ENCODE results near the gene IL13RA1.
"Not testable (repeated sequence)": the region's sequence is repeated elsewhere in the genome, so short reads cannot be mapped to it uniquely, and the experiment has no call there.

The IL13RA1 gene

GRCh38 chrX:118764122-118764521, 36.7 kb downstream of the IL13RA1 start:
- no peak for TF ChIP-seq JUND (IDR thresholded peaks at IDR 0.05; ENCODE audit: low read depth)
- in situ Hi-C loops (cut with HindIII; ENCODE audit: low pct_unique_long_range_greater_than_20kb, low sequenced_read_pairs): no loop called here
- no peak for DNase-seq (ENCODE audit: low read depth in 1 of 2, low spot score in 1 of 2)

- DNase-seq (ENCODE audit: low read depth in 1 of 2, low spot score in 1 of 2): no peak
- no peak for TF ChIP-seq JUND (IDR thresholded peaks at IDR 0.05; ENCODE audit: low read depth)
- in situ Hi-C loops (cut with HindIII; ENCODE audit: low pct_unique_long_range_greater_than_20kb, low sequenced_read_pairs): no loop called here
Measured at GRCh38 chrX:118770133-118770760, 42.8 kb downstream of the IL13RA1 start.

GRCh38 chrX:118772051-118772450, 44.6 kb downstream of the IL13RA1 start:
- in situ Hi-C loops (cut with HindIII; ENCODE audit: low pct_unique_long_range_greater_than_20kb, low sequenced_read_pairs): no loop called here
- DNase-seq (ENCODE audit: low read depth in 1 of 2, low spot score in 1 of 2): no peak
- no peak for TF ChIP-seq JUND (IDR thresholded peaks at IDR 0.05; ENCODE audit: low read depth)

- in situ Hi-C loops (cut with HindIII; ENCODE audit: low pct_unique_long_range_greater_than_20kb, low sequenced_read_pairs): no loop called here
- no peak for TF ChIP-seq JUND (IDR thresholded peaks at IDR 0.05; ENCODE audit: low read depth)
Measured at GRCh38 chrX:118773782-118774181, 46.4 kb downstream of the IL13RA1 start.

GRCh38 chrX:118779581-118779980, 52.2 kb downstream of the IL13RA1 start:
- TF ChIP-seq JUND (IDR thresholded peaks at IDR 0.05; ENCODE audit: low read depth): no peak
- DNase-seq (ENCODE audit: low read depth in 1 of 2, low spot score in 1 of 2): no peak
- in situ Hi-C loops (cut with HindIII; ENCODE audit: low pct_unique_long_range_greater_than_20kb, low sequenced_read_pairs): no loop called here

More at GRCh38 chrX:118773782-118774181, 46.4 kb downstream of the IL13RA1 start:
- peak in 1 of 2 experiments; percentile 0 for DNase-seq (ENCODE audit: low read depth in 1 of 2, low spot score in 1 of 2)

- in situ Hi-C loops (cut with HindIII; ENCODE audit: low pct_unique_long_range_greater_than_20kb, low sequenced_read_pairs): no loop called here
- no peak for DNase-seq (ENCODE audit: low read depth in 1 of 2, low spot score in 1 of 2)
- TF ChIP-seq JUND (IDR thresholded peaks at IDR 0.05; ENCODE audit: low read depth): no peak
Measured at GRCh38 chrX:118780509-118780908, 53.1 kb downstream of the IL13RA1 start.

GRCh38 chrX:118780911-118781310, 53.5 kb downstream of the IL13RA1 start:
- in situ Hi-C loops (cut with HindIII; ENCODE audit: low pct_unique_long_range_greater_than_20kb, low sequenced_read_pairs): no loop called here
- no peak for TF ChIP-seq JUND (IDR thresholded peaks at IDR 0.05; ENCODE audit: low read depth)
- DNase-seq (ENCODE audit: low read depth in 1 of 2, low spot score in 1 of 2): no peak

- no peak for DNase-seq (ENCODE audit: low read depth in 1 of 2, low spot score in 1 of 2)
- no peak for TF ChIP-seq JUND (IDR thresholded peaks at IDR 0.05; ENCODE audit: low read depth)
- in situ Hi-C loops (cut with HindIII; ENCODE audit: low pct_unique_long_range_greater_than_20kb, low sequenced_read_pairs): no loop called here
Measured at GRCh38 chrX:118795528-118796280, 68.3 kb downstream of the IL13RA1 start.

GRCh38 chrX:118802857-118803256, 75.5 kb downstream of the IL13RA1 start:
- DNase-seq (ENCODE audit: low read depth in 1 of 2, low spot score in 1 of 2): no peak
- in situ Hi-C loops (cut with HindIII; ENCODE audit: low pct_unique_long_range_greater_than_20kb, low sequenced_read_pairs): no loop called here
- no peak for TF ChIP-seq JUND (IDR thresholded peaks at IDR 0.05; ENCODE audit: low read depth)

GRCh38 chrX:118807151-118808017, 80.0 kb downstream of the IL13RA1 start:
- DNase-seq (ENCODE audit: low read depth in 1 of 2, low spot score in 1 of 2): peak in 1 of 2 experiments; percentile 48
- in situ Hi-C loops (cut with HindIII; ENCODE audit: low pct_unique_long_range_greater_than_20kb, low sequenced_read_pairs): no loop called here

GRCh38 chrX:118817257-118817656, 89.9 kb downstream of the IL13RA1 start:
- DNase-seq (ENCODE audit: low read depth in 1 of 2, low spot score in 1 of 2); in situ Hi-C loops (cut with HindIII; ENCODE audit: low pct_unique_long_range_greater_than_20kb, low sequenced_read_pairs): not testable (repeated sequence)

More at GRCh38 chrX:118807151-118808017, 80.0 kb downstream of the IL13RA1 start:
- no peak for TF ChIP-seq JUND (IDR thresholded peaks at IDR 0.05; ENCODE audit: low read depth)

GRCh38 chrX:118823263-118824172, 96.1 kb downstream of the IL13RA1 start, which contains the start of gene ZCCHC12:
TSS of gene ZCCHC12 (plus strand) at chrX:118823824. CDS start at chrX:118825245, 1,421 bp downstream.
- no peak for TF ChIP-seq JUND (IDR thresholded peaks at IDR 0.05; ENCODE audit: low read depth)
- in situ Hi-C loops (cut with HindIII; ENCODE audit: low pct_unique_long_range_greater_than_20kb, low sequenced_read_pairs): no loop called here
- no peak for DNase-seq (ENCODE audit: low read depth in 1 of 2, low spot score in 1 of 2)
